Measurements from ENCODE around the gene SPCS1.
"Not testable (repeated sequence)": the region's sequence is repeated elsewhere in the genome, so short reads cannot be mapped to it uniquely, and the experiment has no call there.

- TF ChIP-seq CTCF (IDR thresholded peaks at IDR 0.05; ENCODE audit: low read depth, low read length); EZH2phosphoT487 (IDR thresholded peaks at IDR 0.05; ENCODE audit: low read depth): not testable (repeated sequence)
Measured at GRCh38 chr3:52728753-52729152, 22.8 kb downstream of the SPCS1 start.

Measured in OCI-LY3 (cell line).